Common myeloid progenitor, CD34-positive (primary cell): ENCODE results near the gene BPIFB4.
A peak's percentile ranks its signal among the peaks of the same experiment; 100 is the strongest.

Experiments
- CTCF ChIA-PET: fragments of 350-600 bp; sonication (Branson Sonifier 250); formaldehyde crosslinking; loops from one replicate; lab custom pipeline; 2021; ENCODE audit warnings: antibody characterized with exemption; lab: Charles Lee
- POLR2A ChIA-PET: fragments of 350-600 bp; sonication (Branson Sonifier 250); formaldehyde crosslinking; loops from one replicate; lab custom pipeline; 2021; ENCODE audit warnings: antibody characterized with exemption; lab: Charles Lee
- DNase-seq, 3 donors: peaks; one replicate each; pipeline versions ENCODE4 v3.0.0 to v3.0.0-alpha.2; 2013
- H3K27ac ChIP-seq, 2 experiments: 1 replicate in 1 of 2; 2 replicates in 1 of 2; pipeline ENCODE4 v1.7.0; 2013; ENCODE audit warnings: inconsistent platforms in 2 of 2, low read length in 2 of 2, mild to moderate bottlenecking in 2 of 2, low read depth in 1 of 2, moderate library complexity in 1 of 2; ENCODE audit not compliant: severe bottlenecking in 2 of 2, insufficient read depth in 1 of 2, poor library complexity in 1 of 2
- H3K27me3 ChIP-seq, 5 experiments: replicated peaks in 2 of 5; 1 replicate in 3 of 5; 2 replicates in 2 of 5; pipeline versions ENCODE4 v1.6.1 to v1.7.0; 2013; ENCODE audit warnings: low read length in 4 of 5, mild to moderate bottlenecking in 2 of 5, moderate library complexity in 2 of 5, inconsistent platforms in 1 of 5; ENCODE audit not compliant: insufficient read depth in 5 of 5, control insufficient read depth in 4 of 5
- H3K36me3 ChIP-seq, 4 experiments: 1 replicate in 2 of 4; 2 replicates in 2 of 4; pipeline versions ENCODE4 v1.6.1 to v1.7.0; 2013; ENCODE audit warnings: low read length in 3 of 4, control low read depth in 1 of 4, mild to moderate bottlenecking in 1 of 4; ENCODE audit not compliant: control insufficient read depth in 4 of 4, insufficient read depth in 4 of 4
- H3K4me1 ChIP-seq, 4 experiments: 1 replicate in 3 of 4; 2 replicates in 1 of 4; pipeline versions ENCODE4 v1.6.1 to v1.7.1; 2013; ENCODE audit warnings: low read length in 3 of 4, mild to moderate bottlenecking in 3 of 4, control low read depth in 1 of 4, inconsistent platforms in 1 of 4, moderate library complexity in 1 of 4; ENCODE audit not compliant: control insufficient read depth in 4 of 4, insufficient read depth in 4 of 4; ENCODE audit errors: control extremely low read depth in 1 of 4
- H3K4me3 ChIP-seq, 7 experiments: 1 replicate in 4 of 7; 2 replicates in 3 of 7; pipeline versions ENCODE4 v1.5.1 to v1.7.0; 2013; ENCODE audit warnings: mild to moderate bottlenecking in 7 of 7, low read length in 6 of 7, moderate library complexity in 6 of 7, inconsistent platforms in 2 of 7, low read depth in 2 of 7, control low read depth in 1 of 7; ENCODE audit not compliant: insufficient read depth in 4 of 7, control insufficient read depth in 1 of 7; ENCODE audit errors: extremely low read depth in 1 of 7
- H3K9me3 ChIP-seq, 5 experiments: 1 replicate in 4 of 5; 2 replicates in 1 of 5; pipeline versions ENCODE4 v1.6.1 to v1.7.1; 2013; ENCODE audit warnings: low read length in 4 of 5, mild to moderate bottlenecking in 2 of 5, inconsistent platforms in 1 of 5, low read depth in 1 of 5, moderate library complexity in 1 of 5; ENCODE audit not compliant: control insufficient read depth in 4 of 5, insufficient read depth in 2 of 5; ENCODE audit errors: control extremely low read depth in 1 of 5
- WGBS: methylation state at CpG from one replicate; pipeline ENCODE4 v1.1.5; 2013; ENCODE audit not compliant: insufficient coverage; 5-methylcytosine and 5-hydroxymethylcytosine counted together

Gene BPIFB4

DNA sequence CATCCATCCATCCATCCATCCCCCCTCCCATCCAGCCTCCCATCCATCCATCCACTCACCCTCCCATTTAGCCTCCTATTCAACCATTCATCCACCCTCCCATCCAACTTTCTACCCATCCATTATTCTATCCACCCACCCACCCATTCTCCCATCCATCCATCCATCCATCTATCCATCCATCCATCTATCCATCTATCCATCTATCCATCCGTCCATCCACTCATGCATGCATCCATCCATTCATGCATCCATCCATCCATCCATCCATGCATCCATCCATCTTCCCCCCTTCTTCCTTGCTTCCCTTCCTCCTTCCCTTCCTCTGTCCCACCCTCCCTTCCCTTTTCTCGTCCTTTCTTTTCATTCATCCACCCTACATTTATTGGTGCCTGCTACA is 4.8 kb upstream of the BPIFB4 start:
- H3K36me3 ChIP-seq = no peaks in the 10 kb centered on the region
- H3K9me3 ChIP-seq = peaks cover 0 to 1% (median 0%) of the 10 kb centered on the region in 5 experiments
- no peak overlapping the region for H3K27ac ChIP-seq
- DNase-seq = no peak
- CTCF ChIA-PET = interaction anchor here (1.1 to 6.3 kb wide), 3 partner anchors 9 to 173 kb away, joined by 3 to 36 read pairs (median 3); no protein-coding TSS in a partner anchor
- no peak overlapping the region for H3K4me3 ChIP-seq
- 100% methylated on average over 2 of the region's 2 CpGs for WGBS
- no peaks in the 10 kb centered on the region for H3K27me3 ChIP-seq
- POLR2A ChIA-PET = no interaction called here
- H3K4me1 ChIP-seq = peaks cover 0 to 15% (median 12%) of the 10 kb centered on the region in 4 experiments

DNA sequence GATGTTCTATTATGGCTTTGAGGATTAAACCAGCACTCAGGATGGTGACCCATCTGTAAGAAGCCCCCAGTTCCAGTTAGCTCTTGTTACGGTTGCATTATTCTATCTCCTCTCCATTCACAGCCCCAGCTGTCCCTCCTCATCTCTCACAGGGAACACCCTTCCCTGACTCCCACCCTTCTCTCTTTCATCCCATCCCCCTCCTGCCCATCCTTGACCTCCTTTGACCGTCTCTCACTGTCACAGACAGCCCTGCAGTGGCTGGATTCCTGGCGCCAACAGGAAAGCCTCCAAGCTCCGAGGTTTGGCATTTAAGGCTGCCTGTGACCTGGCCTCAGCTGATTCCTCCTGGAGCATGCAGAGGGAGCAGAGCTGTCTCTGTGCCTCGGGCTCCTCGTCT is 4.2 kb upstream of the BPIFB4 start:
- H3K27ac ChIP-seq = no peak overlapping the region
- 95% methylated on average over 6 of the region's 6 CpGs for WGBS
- no peaks in the 10 kb centered on the region for H3K36me3 ChIP-seq
- no peak overlapping the region for H3K4me3 ChIP-seq
- no peak for DNase-seq
- POLR2A ChIA-PET = no interaction called here
- peaks cover 0 to 9% (median 6%) of the 10 kb centered on the region in 4 experiments for H3K4me1 ChIP-seq
- peaks cover 0 to 1% (median 0%) of the 10 kb centered on the region in 5 experiments for H3K9me3 ChIP-seq
- CTCF ChIA-PET = interaction anchor here (0.7 to 6.3 kb wide), 6 partner anchors 8 to 288 kb away, joined by 3 to 36 read pairs (median 3); no protein-coding TSS in a partner anchor
- H3K27me3 ChIP-seq = no peaks in the 10 kb centered on the region

DNA sequence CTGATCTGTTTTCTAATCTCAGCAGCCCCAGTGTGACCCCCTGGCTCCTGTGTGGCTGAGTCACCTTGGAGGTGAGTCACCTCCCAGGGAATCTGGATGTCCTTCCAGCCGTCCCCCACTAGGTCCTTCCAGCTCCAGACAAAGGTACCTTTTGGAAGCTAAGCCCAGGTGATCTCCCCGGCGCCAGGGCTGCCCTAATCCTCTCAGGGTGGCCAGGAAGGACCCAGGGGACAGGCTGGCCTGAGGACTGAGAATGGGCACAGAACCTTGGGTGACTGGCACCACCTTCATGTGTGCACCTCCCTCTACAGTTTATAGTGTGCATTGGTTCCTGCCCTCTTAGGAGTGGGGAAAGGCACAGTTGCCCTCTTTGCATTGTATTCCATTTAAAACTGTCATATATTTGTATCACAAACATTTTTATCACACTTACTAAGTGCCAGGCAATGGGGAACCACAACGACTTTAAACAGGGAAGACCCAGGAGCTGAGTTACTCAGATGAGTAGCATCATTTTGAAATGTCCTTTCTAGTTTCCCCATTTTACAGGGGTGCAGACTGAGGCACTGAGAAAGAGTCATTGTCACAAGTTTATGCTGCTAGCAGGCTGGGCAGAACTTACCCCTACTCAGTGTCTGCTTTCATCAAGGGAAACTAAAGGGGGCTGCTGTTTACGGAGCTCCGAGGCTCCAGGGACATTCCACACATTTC is 2.6 kb upstream of the BPIFB4 start:
- CTCF ChIA-PET = interaction anchor here (1.0 to 6.3 kb wide), 9 partner anchors 10 to 287 kb away, joined by 3 to 36 read pairs (median 4); no protein-coding TSS in a partner anchor
- 89% methylated on average over 6 of the region's 6 CpGs for WGBS
- peaks cover 0 to 1% (median 0%) of the 10 kb centered on the region in 5 experiments for H3K9me3 ChIP-seq
- no peak overlapping the region for H3K4me3 ChIP-seq
- H3K4me1 ChIP-seq = no peaks in the 10 kb centered on the region
- H3K36me3 ChIP-seq = no peaks in the 10 kb centered on the region
- H3K27ac ChIP-seq = no peak overlapping the region
- POLR2A ChIA-PET = no interaction called here
- H3K27me3 ChIP-seq = no peaks in the 10 kb centered on the region
- peak in 2 of 3 donors; percentile 41 to 43 for DNase-seq

DNA sequence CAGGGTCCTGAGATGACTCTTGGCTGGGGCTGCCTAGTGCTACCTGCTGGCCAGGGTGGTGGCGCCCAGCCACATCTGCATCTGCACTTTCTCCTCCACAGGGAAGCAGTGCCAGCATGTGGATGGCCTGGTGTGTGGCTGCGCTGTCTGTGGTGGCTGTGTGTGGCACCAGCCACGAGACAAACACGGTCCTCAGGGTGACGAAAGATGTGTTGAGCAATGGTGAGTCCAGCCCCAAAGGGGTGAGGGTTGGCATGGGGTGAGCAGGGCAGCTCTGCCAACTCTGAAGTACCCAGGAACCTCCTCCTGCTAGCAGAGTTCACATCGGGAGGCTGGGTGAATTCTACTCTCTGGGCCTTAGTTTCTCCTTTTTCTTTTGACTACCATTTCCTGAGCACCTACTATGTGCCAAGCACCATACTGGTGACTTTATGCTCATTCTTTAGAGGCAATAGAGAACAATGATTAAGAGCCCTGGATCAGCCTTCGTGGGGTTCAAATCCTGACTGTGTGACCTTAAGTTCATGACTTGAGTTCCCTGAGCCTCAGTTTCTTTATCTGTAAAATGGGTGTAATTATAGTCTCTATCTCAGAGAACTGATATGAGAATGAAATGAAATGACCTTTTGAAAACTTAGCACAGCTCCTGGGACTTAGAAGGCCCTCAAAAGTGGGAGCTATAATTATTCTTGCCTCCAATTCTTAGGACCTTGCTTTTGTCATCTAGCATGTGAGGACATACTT is 2.1 kb downstream of the BPIFB4 start:
- Histone ChIP-seq H3K36me3 (no peaks in the 10 kb centered on the region), H3K4me1 (no peaks in the 10 kb centered on the region), H3K9me3 (no peaks in the 10 kb centered on the region), H3K4me3 (no peak overlapping the region), H3K27me3 (no peaks in the 10 kb centered on the region), H3K27ac (no peak overlapping the region)
- CTCF ChIA-PET = interaction anchor here (1.0 to 1.3 kb wide), 2 partner anchors 9 to 19 kb away, joined by 4 read pairs; no protein-coding TSS in a partner anchor
- 89% methylated on average over 7 of the region's 7 CpGs for WGBS
- POLR2A ChIA-PET = no interaction called here
- no peak for DNase-seq

DNA sequence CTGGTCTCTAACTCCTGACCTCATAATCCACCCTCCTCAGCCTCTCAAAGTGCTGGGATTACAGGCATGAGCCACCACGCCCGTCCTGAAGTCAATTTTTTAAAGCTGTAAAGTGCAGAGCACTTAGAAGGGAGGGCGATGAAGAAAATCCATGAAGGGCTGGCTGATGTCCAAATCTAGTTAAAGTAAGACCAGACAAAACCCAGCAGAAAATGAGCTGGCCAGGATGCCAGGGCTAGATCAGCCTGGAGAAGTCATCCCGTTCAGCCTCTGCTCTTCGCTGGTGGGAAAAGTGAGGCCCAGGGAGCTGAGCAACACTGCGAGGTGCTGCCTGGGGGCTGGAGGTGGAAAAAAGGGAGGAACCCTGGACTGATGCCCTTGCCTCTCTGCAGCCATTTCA is 3.1 kb downstream of the BPIFB4 start:
- H3K27me3 ChIP-seq = no peaks in the 10 kb centered on the region
- CTCF ChIA-PET = interaction anchor here (1.0 kb wide), 1 partner anchor 8 kb away, joined by 4 read pairs; no protein-coding TSS in a partner anchor
- POLR2A ChIA-PET = no interaction called here
- 98% methylated on average over 6 of the region's 6 CpGs for WGBS
- no peak overlapping the region for H3K27ac ChIP-seq
- no peaks in the 10 kb centered on the region for H3K9me3 ChIP-seq
- no peak overlapping the region for H3K4me3 ChIP-seq
- no peaks in the 10 kb centered on the region for H3K36me3 ChIP-seq
- DNase-seq = no peak
- H3K4me1 ChIP-seq = no peaks in the 10 kb centered on the region

DNA sequence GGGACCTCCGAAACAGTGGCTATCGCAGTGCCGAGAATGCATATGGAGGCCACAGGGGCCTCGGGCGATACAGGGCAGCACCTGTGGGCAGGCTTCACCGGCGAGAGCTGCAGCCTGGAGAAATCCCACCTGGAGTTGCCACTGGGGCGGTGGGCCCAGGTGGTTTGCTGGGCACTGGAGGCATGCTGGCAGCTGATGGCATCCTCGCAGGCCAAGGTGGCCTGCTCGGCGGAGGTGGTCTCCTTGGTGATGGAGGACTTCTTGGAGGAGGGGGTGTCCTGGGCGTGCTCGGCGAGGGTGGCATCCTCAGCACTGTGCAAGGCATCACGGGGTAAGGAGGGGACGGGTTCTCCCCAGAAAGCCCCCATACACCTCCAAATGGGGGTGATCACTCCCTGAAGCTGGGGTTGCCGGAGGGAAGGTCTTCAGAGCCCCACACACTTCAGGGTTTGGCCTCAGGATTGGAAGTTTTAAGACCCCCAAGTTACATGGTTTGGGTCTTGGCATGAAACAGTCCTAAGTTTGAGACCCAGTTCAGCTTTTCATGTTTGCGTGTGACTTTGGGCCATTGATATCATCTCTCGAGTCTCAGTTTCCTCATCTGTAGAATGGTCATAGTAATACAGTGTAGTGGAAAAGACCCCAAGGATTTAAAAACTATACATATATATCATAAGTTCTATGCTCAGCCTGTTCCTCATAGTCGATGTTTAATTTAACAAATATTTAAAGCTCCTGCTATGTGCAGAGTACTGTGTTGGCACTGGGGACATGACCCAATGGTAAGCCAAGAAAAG is 4.3 kb downstream of the BPIFB4 start:
- no peaks in the 10 kb centered on the region for H3K9me3 ChIP-seq
- no peaks in the 10 kb centered on the region for H3K4me1 ChIP-seq
- no peak for DNase-seq
- H3K27ac ChIP-seq = no peak overlapping the region
- H3K4me3 ChIP-seq = no peak overlapping the region
- ChIA-PET POLR2A (no interaction called here), CTCF (interaction anchor here (0.9 to 1.5 kb wide), 2 partner anchors 9 to 12 kb away, joined by 3 to 5 read pairs; no protein-coding TSS in a partner anchor)
- 92% methylated on average over 14 of the region's 20 CpGs for WGBS
- H3K27me3 ChIP-seq = no peaks in the 10 kb centered on the region
- H3K36me3 ChIP-seq = no peaks in the 10 kb centered on the region
